CD8-positive, alpha-beta memory T cell (primary cell): ENCODE results near the gene ABCA2. TPM values are rescaled to one million over a fixed set of nuclear protein-coding genes. Genes with fewer than 3 reads are reported as not detected.

ENCODE experiments used
- CTCF ChIA-PET: fragments of 350-600 bp; sonication (Branson Sonifier 250); formaldehyde crosslinking; loops from one replicate; lab custom pipeline; 2021; ENCODE audit warnings: antibody characterized with exemption; lab: Charles Lee
- POLR2A ChIA-PET: fragments of 350-600 bp; sonication (Branson Sonifier 250); formaldehyde crosslinking; loops from one replicate; lab custom pipeline; 2021; ENCODE audit warnings: antibody characterized with exemption; lab: Charles Lee
- DNase-seq, 5 donors: peaks; one replicate each; pipeline versions ENCODE4 v3.0.0 to v3.0.0-alpha.2; 2020 to 2022; ENCODE audit warnings: mixed read lengths in 1 of 5
- H3K27ac ChIP-seq: one replicate; pipeline ENCODE4 v1.7.0; 2013; ENCODE audit warnings: low read depth, mild to moderate bottlenecking, low read length, moderate library complexity
- H3K27me3 ChIP-seq: 2 replicates; pipeline ENCODE4 v1.7.0; 2013; ENCODE audit warnings: low read length, mild to moderate bottlenecking; ENCODE audit not compliant: insufficient read depth, poor library complexity, severe bottlenecking
- H3K36me3 ChIP-seq: 2 replicates; pipeline ENCODE4 v1.7.0; 2013; ENCODE audit warnings: mild to moderate bottlenecking, low read length, moderate library complexity; ENCODE audit not compliant: insufficient read depth
- H3K4me1 ChIP-seq: 2 replicates; pipeline ENCODE4 v1.7.0; 2013; ENCODE audit warnings: mild to moderate bottlenecking, low read length, moderate library complexity; ENCODE audit not compliant: insufficient read depth
- H3K4me3 ChIP-seq: 2 replicates; pipeline ENCODE4 v1.7.0; 2013; ENCODE audit warnings: mild to moderate bottlenecking, low read length
- H3K9me3 ChIP-seq: 2 replicates; pipeline ENCODE4 v1.7.0; 2013; ENCODE audit warnings: mild to moderate bottlenecking, low read length
- H3K27ac Mint-ChIP-seq, 8 donors: one replicate each; pipeline ENCODE4 v1.8.0; 2020 to 2021; ENCODE audit warnings: mixed read lengths in 8 of 8, mild to moderate bottlenecking in 6 of 8, inconsistent platforms in 3 of 8, moderate library complexity in 3 of 8
- H3K27me3 Mint-ChIP-seq, 2 donors: one replicate each; pipeline ENCODE4 v1.8.0; 2020 to 2021; ENCODE audit warnings: mixed read lengths in 2 of 2, mild to moderate bottlenecking in 1 of 2, moderate library complexity in 1 of 2
- H3K36me3 Mint-ChIP-seq, 3 donors: one replicate each; pipeline ENCODE4 v1.8.0; 2020 to 2021; ENCODE audit warnings: mixed read lengths in 3 of 3, inconsistent platforms in 1 of 3, mild to moderate bottlenecking in 1 of 3
- H3K4me1 Mint-ChIP-seq, 3 donors: one replicate each; pipeline ENCODE4 v1.8.0; 2020 to 2021; ENCODE audit warnings: mixed read lengths in 3 of 3, inconsistent platforms in 1 of 3, mild to moderate bottlenecking in 1 of 3
- H3K4me3 Mint-ChIP-seq, 7 donors: one replicate each; pipeline ENCODE4 v1.8.0; 2020 to 2021; ENCODE audit warnings: mixed read lengths in 7 of 7, mild to moderate bottlenecking in 6 of 7, moderate library complexity in 4 of 7, inconsistent platforms in 2 of 7
- H3K9me3 Mint-ChIP-seq, 5 donors: one replicate each; pipeline ENCODE4 v1.8.0; 2020 to 2022; ENCODE audit warnings: mixed read lengths in 5 of 5, mild to moderate bottlenecking in 3 of 5, moderate library complexity in 2 of 5, inconsistent platforms in 1 of 5
- polyA plus RNA-seq: library from polyadenylated mRNA; unstranded; fragments of 300-500 nt; fragmentation: Illumina TruSeq; gene quantifications from one replicate; pipeline ENCODE4 v1.2.3, GENCODE V29; 2021
- total RNA-seq, 2 experiments: library from RNA; stranded (reverse); gene quantifications; one replicate each; pipeline ENCODE4 v1.2.3, GENCODE V29; 2021

The ABCA2 gene
- total and polyA plus RNA-seq, 3 experiments from 2014 or later, result 15.9 to 20.7 (median 20.2) TPM

- Histone ChIP-seq H3K27me3 (no peaks in the 10 kb centered on the region), H3K27ac (no peak overlapping the region), H3K36me3 (no peaks in the 10 kb centered on the region), H3K4me1 (peaks cover 25% of the 10 kb centered on the region), H3K4me3 (no peak overlapping the region), H3K9me3 (no peaks in the 10 kb centered on the region)
- Mint-ChIP-seq H3K27ac (peak overlapping the region in 1 of 8 donors; percentile 74), H3K36me3 (no peaks in the 10 kb centered on the region), H3K27me3 (peaks cover 0 to 3% of the 10 kb centered on the region in 2 donors), H3K4me1 (peaks cover 21 to 38% (median 25%) of the 10 kb centered on the region in 3 donors), H3K4me3 (no peak overlapping the region), H3K9me3 (no peaks in the 10 kb centered on the region)
- DNase-seq, result no peak
- CTCF ChIA-PET, result interaction anchor here (2.1 kb wide), 1 partner anchor 59 kb away, joined by 5 read pairs; no protein-coding TSS in a partner anchor
- POLR2A ChIA-PET, result no interaction called here
Observed at GRCh38 chr9:136970361-136970760, 57.7 kb downstream of the ABCA2 start.

- Mint-ChIP-seq H3K27me3 (peaks cover 0 to 3% of the 10 kb centered on the region in 2 donors), H3K9me3 (no peaks in the 10 kb centered on the region), H3K27ac (peak overlapping the region in 1 of 8 donors; percentile 74), H3K4me3 (no peak overlapping the region), H3K36me3 (no peaks in the 10 kb centered on the region), H3K4me1 (peaks cover 18 to 38% (median 23%) of the 10 kb centered on the region in 3 donors)
- no peaks in the 10 kb centered on the region for H3K36me3 ChIP-seq
- DNase-seq, result no peak
- H3K9me3 ChIP-seq, result no peaks in the 10 kb centered on the region
- no peak overlapping the region for H3K27ac ChIP-seq
- no peaks in the 10 kb centered on the region for H3K27me3 ChIP-seq
- ChIA-PET POLR2A (no interaction called here), CTCF (interaction anchor here (1.0 to 2.1 kb wide), 3 partner anchors 22 to 77 kb away, joined by 3 to 5 read pairs (median 3); partner anchors contain the start of gene NPDC1)
- H3K4me3 ChIP-seq, result no peak overlapping the region
- peaks cover 24% of the 10 kb centered on the region for H3K4me1 ChIP-seq
Observed at GRCh38 chr9:136969774-136970173, 58.3 kb downstream of the ABCA2 start.

- H3K9me3 Mint-ChIP-seq, result no peaks in the 10 kb centered on the region
- H3K9me3 ChIP-seq, result no peaks in the 10 kb centered on the region
- no peaks in the 10 kb centered on the region for H3K36me3 ChIP-seq
- no peaks in the 10 kb centered on the region for H3K27me3 ChIP-seq
- H3K27me3 Mint-ChIP-seq, result peaks cover 0 to 3% of the 10 kb centered on the region in 2 donors
- H3K4me3 Mint-ChIP-seq, result no peak overlapping the region
- CTCF ChIA-PET, result interaction anchor here (1.0 to 1.3 kb wide), 2 partner anchors 21 to 77 kb away, joined by 3 read pairs; partner anchors contain the start of gene NPDC1
- no peaks in the 10 kb centered on the region for H3K36me3 Mint-ChIP-seq
- peaks cover 23% of the 10 kb centered on the region for H3K4me1 ChIP-seq
- no peak for DNase-seq
- no peak overlapping the region for H3K27ac Mint-ChIP-seq
- no peak overlapping the region for H3K4me3 ChIP-seq
- H3K27ac ChIP-seq, result no peak overlapping the region
- H3K4me1 Mint-ChIP-seq, result peaks cover 20 to 38% (median 22%) of the 10 kb centered on the region in 3 donors
- POLR2A ChIA-PET, result no interaction called here
Observed at GRCh38 chr9:136969150-136969549, 58.9 kb downstream of the ABCA2 start.

- H3K9me3 Mint-ChIP-seq, result no peaks in the 10 kb centered on the region
- H3K27me3 ChIP-seq, result no peaks in the 10 kb centered on the region
- peaks cover 20 to 32% (median 22%) of the 10 kb centered on the region in 3 donors for H3K4me1 Mint-ChIP-seq
- H3K36me3 ChIP-seq, result no peaks in the 10 kb centered on the region
- H3K36me3 Mint-ChIP-seq, result no peaks in the 10 kb centered on the region
- H3K4me1 ChIP-seq, result peaks cover 19% of the 10 kb centered on the region
- ChIA-PET POLR2A (no interaction called here), CTCF (interaction anchor here (1.3 kb wide), 1 partner anchor 78 kb away, joined by 3 read pairs; the partner anchor contains the start of gene NPDC1)
- H3K4me3 ChIP-seq, result no peak overlapping the region
- no peak for DNase-seq
- H3K27me3 Mint-ChIP-seq, result peaks cover 0 to 3% of the 10 kb centered on the region in 2 donors
- H3K27ac Mint-ChIP-seq, result peak overlapping the region in 1 of 8 donors; percentile 77
- H3K4me3 Mint-ChIP-seq, result no peak overlapping the region
- H3K27ac ChIP-seq, result no peak overlapping the region
- H3K9me3 ChIP-seq, result no peaks in the 10 kb centered on the region
Observed at GRCh38 chr9:136968333-136969127, 59.5 kb downstream of the ABCA2 start.

GRCh38 chr9:136965771-136966484 lies 62.1 kb downstream of the ABCA2 start:
- Mint-ChIP-seq H3K27me3 (peaks cover 0 to 3% of the 10 kb centered on the region in 2 donors), H3K4me1 (peaks cover 30 to 56% (median 32%) of the 10 kb centered on the region in 3 donors), H3K9me3 (no peaks in the 10 kb centered on the region), H3K27ac (peak overlapping the region; percentile 78 to 97 (median 95)), H3K36me3 (no peaks in the 10 kb centered on the region), H3K4me3 (peak overlapping the region; percentile 62 to 86 (median 82))
- Histone ChIP-seq H3K4me1 (peaks cover 35% of the 10 kb centered on the region), H3K9me3 (no peaks in the 10 kb centered on the region), H3K36me3 (no peaks in the 10 kb centered on the region), H3K27me3 (no peaks in the 10 kb centered on the region), H3K4me3 (peak overlapping the region; percentile 34), H3K27ac (peak overlapping the region; percentile 57)
- peak in 4 of 5 donors; percentile 44 to 73 (median 66) for DNase-seq
- CTCF ChIA-PET, result interaction anchor here (0.7 to 2.5 kb wide), 4 partner anchors 10 to 27 kb away, joined by 3 to 8 read pairs (median 5); partner anchors contain the start of gene PAXX
- POLR2A ChIA-PET, result interaction anchor here (0.6 to 2.2 kb wide), 7 partner anchors 9 to 857 kb away, joined by 3 to 6 read pairs (median 5); no protein-coding TSS in a partner anchor

- Histone ChIP-seq H3K27ac (peak overlapping the region; percentile 16), H3K4me1 (peaks cover 40% of the 10 kb centered on the region), H3K4me3 (no peak overlapping the region), H3K36me3 (no peaks in the 10 kb centered on the region), H3K27me3 (no peaks in the 10 kb centered on the region), H3K9me3 (no peaks in the 10 kb centered on the region)
- Mint-ChIP-seq H3K36me3 (peaks cover 0 to 3% (median 0%) of the 10 kb centered on the region in 3 donors), H3K4me1 (peaks cover 38 to 62% (median 40%) of the 10 kb centered on the region in 3 donors), H3K27me3 (peaks cover 0 to 3% of the 10 kb centered on the region in 2 donors), H3K9me3 (no peaks in the 10 kb centered on the region), H3K27ac (peak overlapping the region; percentile 45 to 97 (median 86)), H3K4me3 (peak overlapping the region in 6 of 7 donors; percentile 36 to 86 (median 80))
- ChIA-PET POLR2A (interaction anchor here (0.6 to 2.2 kb wide), 3 partner anchors 10 to 62 kb away, joined by 3 to 6 read pairs (median 3); no protein-coding TSS in a partner anchor), CTCF (interaction anchor here (0.8 to 2.5 kb wide), 5 partner anchors 11 to 123 kb away, joined by 3 to 8 read pairs (median 3); partner anchors contain the start of genes AJM1, FBXW5 and PAXX)
- no peak for DNase-seq
Observed at GRCh38 chr9:136964833-136965422, 63.1 kb downstream of the ABCA2 start.

GRCh38 chr9:136964171-136964689 lies 63.8 kb downstream of the ABCA2 start:
- CTCF ChIA-PET, result interaction anchor here (0.8 to 2.5 kb wide), 6 partner anchors 12 to 122 kb away, joined by 3 to 8 read pairs (median 3); partner anchors contain the start of genes AJM1, CLIC3, FBXW5 and PAXX
- H3K4me3 ChIP-seq, result no peak overlapping the region
- H3K36me3 Mint-ChIP-seq, result peaks cover 0 to 3% (median 0%) of the 10 kb centered on the region in 3 donors
- H3K9me3 ChIP-seq, result no peaks in the 10 kb centered on the region
- H3K9me3 Mint-ChIP-seq, result no peaks in the 10 kb centered on the region
- H3K36me3 ChIP-seq, result no peaks in the 10 kb centered on the region
- H3K4me3 Mint-ChIP-seq, result peak overlapping the region in 4 of 7 donors; percentile 19 to 68 (median 46)
- peaks cover 47% of the 10 kb centered on the region for H3K4me1 ChIP-seq
- no peaks in the 10 kb centered on the region for H3K27me3 ChIP-seq
- POLR2A ChIA-PET, result interaction anchor here (2.2 kb wide), 1 partner anchor 11 kb away, joined by 6 read pairs; no protein-coding TSS in a partner anchor
- no peak for DNase-seq
- H3K27ac Mint-ChIP-seq, result peak overlapping the region in 6 of 8 donors; percentile 54 to 94 (median 80)
- H3K27me3 Mint-ChIP-seq, result peaks cover 0 to 3% of the 10 kb centered on the region in 2 donors
- H3K27ac ChIP-seq, result peak overlapping the region; percentile 16
- peaks cover 39 to 68% (median 41%) of the 10 kb centered on the region in 3 donors for H3K4me1 Mint-ChIP-seq
